Stimulated activated memory B cell treated with anti-CD40 and anti-IgM and Interleukin-4, amounts not matched to agents 10 μg/mL and 1 μg/mL and 100 μg/mL, for 72 hours (primary cell): ENCODE measurements around the gene PITX1.

Experiments used
- ATAC-seq: fragments of 150-1000 bp; cut with Tn5 transposase; 2 replicates; pipeline ENCODE4 v1.10.0; 2021
- H3K27ac Mint-ChIP-seq: one replicate; pipeline ENCODE4 v1.8.0; 2022; ENCODE audit warnings: mild to moderate bottlenecking, mixed read lengths
- H3K27me3 Mint-ChIP-seq: one replicate; pipeline ENCODE4 v1.8.0; 2022; ENCODE audit warnings: mixed read lengths
- H3K36me3 Mint-ChIP-seq: one replicate; pipeline ENCODE4 v1.8.0; 2022; ENCODE audit warnings: mixed read lengths
- H3K4me1 Mint-ChIP-seq: one replicate; pipeline ENCODE4 v1.8.0; 2022; ENCODE audit warnings: mixed read lengths
- H3K4me3 Mint-ChIP-seq: one replicate; pipeline ENCODE4 v1.8.0; 2022; ENCODE audit warnings: mild to moderate bottlenecking, moderate library complexity, mixed read lengths
- H3K9me3 Mint-ChIP-seq: one replicate; pipeline ENCODE4 v1.8.0; 2022; ENCODE audit warnings: mixed read lengths

Gene PITX1

GRCh38 chr5:135015942-135016341, 18.1 kb downstream of the PITX1 start:
- Mint-ChIP-seq H3K27me3 (no peaks in the 10 kb centered on the region), H3K4me3 (no peak overlapping the region), H3K4me1 (no peaks in the 10 kb centered on the region), H3K36me3 (peaks cover 5% of the 10 kb centered on the region), H3K27ac (no peak overlapping the region), H3K9me3 (no peaks in the 10 kb centered on the region)
- ATAC-seq = no peak

DNA sequence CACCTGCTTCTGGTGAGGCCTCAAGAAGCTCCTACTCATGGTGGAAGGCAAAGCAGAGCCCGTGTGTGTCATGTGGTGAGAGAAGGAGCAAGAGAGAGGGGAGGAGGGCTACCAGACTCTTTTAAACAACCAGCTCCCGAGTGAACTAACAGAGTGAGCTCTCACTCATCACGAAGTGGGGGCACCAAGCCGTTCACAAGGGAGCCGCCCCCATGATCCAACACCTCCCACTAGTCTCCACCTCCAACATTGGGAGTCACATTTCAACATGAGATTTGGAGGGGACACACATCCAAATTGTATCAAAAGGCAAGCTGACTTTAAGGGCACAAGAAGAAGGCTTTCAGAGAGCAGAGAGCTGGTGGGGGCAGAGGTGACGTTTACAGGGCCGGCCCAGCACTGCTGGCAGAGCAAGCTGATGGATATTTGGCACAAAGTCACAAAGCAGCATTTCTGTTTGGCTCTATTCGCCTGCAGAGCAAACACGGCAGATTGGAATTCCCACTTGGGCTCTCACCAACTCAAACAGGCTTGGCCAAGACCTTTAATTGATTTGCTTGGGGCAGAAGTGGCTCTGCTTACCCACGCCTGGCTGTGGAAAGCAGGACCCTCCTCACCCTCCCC, 20.0 kb downstream of the PITX1 start:
- Mint-ChIP-seq H3K36me3 (peaks cover 14% of the 10 kb centered on the region), H3K27ac (no peak overlapping the region), H3K4me1 (no peaks in the 10 kb centered on the region), H3K4me3 (no peak overlapping the region), H3K27me3 (no peaks in the 10 kb centered on the region), H3K9me3 (no peaks in the 10 kb centered on the region)
- ATAC-seq = no peak

DNA sequence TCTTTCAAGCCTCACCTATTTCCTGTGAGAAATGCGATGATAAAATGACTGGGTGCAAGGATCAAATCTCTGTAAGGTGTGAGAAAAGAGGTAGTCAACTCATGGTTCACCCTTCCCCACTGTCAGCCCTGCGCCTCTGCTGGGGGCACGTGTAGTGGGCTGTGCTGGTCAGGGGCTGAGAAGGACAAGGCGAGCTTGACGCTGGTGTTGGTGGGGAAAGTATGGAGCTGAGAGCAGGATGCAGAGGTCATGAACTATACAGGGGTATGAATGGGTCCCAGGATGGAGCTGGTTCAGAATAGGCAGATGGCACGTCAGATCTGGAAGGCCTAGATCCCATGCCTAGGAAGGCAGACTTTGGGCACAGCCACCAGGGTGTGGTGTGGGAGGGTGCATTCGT, 20.6 kb downstream of the PITX1 start:
- Mint-ChIP-seq H3K4me3 (no peak overlapping the region), H3K4me1 (no peaks in the 10 kb centered on the region), H3K9me3 (no peaks in the 10 kb centered on the region), H3K36me3 (peaks cover 16% of the 10 kb centered on the region), H3K27ac (no peak overlapping the region), H3K27me3 (no peaks in the 10 kb centered on the region)
- ATAC-seq = no peak

DNA sequence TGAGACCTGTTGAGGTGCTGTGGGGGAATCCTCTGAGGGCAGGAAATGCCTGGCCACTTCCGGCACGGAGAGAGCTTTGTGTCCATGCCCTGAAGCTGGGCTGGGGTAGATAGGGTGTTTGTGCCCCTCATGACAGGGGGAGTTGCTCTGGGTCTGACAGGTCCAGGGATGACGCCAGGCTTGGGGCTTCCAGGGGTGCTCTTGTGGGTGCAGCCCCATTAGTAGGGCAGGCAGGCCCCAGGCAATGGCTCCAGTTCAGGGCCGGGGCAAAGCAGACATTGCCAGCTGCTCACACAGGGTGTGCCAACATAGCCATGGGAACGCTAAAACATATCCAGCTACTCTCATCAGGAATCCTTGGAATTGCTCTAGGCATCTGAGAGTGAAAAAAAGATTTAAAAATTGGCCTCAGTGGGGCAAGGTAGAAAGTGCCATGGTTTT, 21.1 kb downstream of the PITX1 start:
- Mint-ChIP-seq H3K36me3 (peaks cover 16% of the 10 kb centered on the region), H3K27me3 (no peaks in the 10 kb centered on the region), H3K4me1 (no peaks in the 10 kb centered on the region), H3K9me3 (no peaks in the 10 kb centered on the region), H3K27ac (no peak overlapping the region), H3K4me3 (no peak overlapping the region)
- ATAC-seq = no peak

DNA sequence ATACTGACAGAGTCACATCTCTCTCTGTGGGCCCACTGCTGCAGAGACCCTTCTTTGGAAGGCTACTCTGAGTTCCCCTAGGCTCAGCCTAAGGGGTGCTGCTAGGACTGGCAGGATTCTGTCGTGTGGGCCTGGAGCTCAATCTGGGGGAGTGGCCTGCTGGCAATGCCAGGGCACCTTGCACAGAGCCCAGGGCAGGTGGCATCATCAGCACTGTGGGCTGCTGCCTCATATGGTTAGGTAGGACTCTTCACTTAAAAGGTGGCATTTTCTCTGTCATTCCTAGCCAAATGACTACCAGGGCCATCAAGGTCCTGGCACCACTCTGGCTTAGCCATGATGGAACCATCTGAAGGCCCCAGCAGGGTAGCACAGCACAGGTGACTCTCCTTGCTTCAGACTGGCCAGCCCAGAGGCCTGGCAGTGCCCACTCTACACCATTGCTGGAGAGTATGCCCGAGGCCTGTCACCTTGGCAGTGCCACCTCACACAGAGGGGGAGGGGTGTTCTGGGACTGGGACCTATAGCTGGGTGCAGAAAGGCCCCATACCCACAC, 21.9 kb downstream of the PITX1 start:
- H3K4me1 Mint-ChIP-seq = no peaks in the 10 kb centered on the region
- H3K9me3 Mint-ChIP-seq = no peaks in the 10 kb centered on the region
- peaks cover 16% of the 10 kb centered on the region for H3K36me3 Mint-ChIP-seq
- no peak overlapping the region for H3K4me3 Mint-ChIP-seq
- H3K27ac Mint-ChIP-seq = no peak overlapping the region
- H3K27me3 Mint-ChIP-seq = no peaks in the 10 kb centered on the region
- no peak for ATAC-seq

GRCh38 chr5:135011355-135012032, 22.5 kb downstream of the PITX1 start:
- H3K27me3 Mint-ChIP-seq = no peaks in the 10 kb centered on the region
- H3K4me3 Mint-ChIP-seq = no peak overlapping the region
- no peaks in the 10 kb centered on the region for H3K4me1 Mint-ChIP-seq
- H3K36me3 Mint-ChIP-seq = peaks cover 16% of the 10 kb centered on the region
- ATAC-seq = no peak
- no peak overlapping the region for H3K27ac Mint-ChIP-seq
- H3K9me3 Mint-ChIP-seq = no peaks in the 10 kb centered on the region

DNA sequence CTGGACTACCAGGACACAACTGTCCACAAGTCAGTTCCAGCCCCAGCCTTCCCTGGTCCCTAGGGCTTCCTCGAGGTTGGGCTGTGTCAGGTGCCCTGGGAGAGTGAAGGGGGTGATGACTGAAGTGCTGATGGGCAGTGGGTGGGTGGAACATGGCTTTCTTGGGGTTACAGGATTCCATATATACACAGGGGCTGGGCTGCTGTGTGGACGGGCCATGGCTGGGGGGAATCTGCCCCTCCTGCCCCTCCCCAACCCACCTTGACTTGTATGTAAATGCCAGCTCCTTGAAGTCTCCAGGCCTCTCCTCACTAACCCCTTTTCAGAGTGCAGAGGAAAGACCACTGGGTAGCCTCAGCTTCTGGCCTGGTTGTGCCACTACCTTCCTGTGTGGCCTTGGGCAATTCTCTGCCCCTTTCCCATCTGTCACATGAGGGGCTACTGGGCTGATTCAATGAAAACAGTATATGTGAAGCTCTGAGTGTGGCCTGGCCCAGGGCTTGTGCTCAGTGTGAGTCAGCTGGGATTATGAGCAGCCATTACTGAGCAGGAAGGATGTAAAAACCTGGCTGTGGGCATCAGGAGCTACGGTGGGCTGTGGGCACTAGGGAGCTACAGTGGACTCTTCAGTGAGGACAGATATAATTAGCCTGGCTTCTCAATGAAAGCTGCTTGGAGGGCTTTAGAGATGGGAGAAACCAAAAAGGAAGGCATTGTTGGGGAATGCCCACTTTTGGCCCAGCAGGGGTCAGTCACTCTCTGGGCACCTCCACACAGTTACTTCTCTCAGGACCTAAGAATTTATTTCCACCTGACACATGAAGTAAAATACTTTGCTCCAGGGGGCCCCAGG, 23.3 kb downstream of the PITX1 start:
- no peak overlapping the region for H3K27ac Mint-ChIP-seq
- no peak for ATAC-seq
- H3K36me3 Mint-ChIP-seq = peaks cover 16% of the 10 kb centered on the region
- no peak overlapping the region for H3K4me3 Mint-ChIP-seq
- no peaks in the 10 kb centered on the region for H3K27me3 Mint-ChIP-seq
- H3K9me3 Mint-ChIP-seq = no peaks in the 10 kb centered on the region
- no peaks in the 10 kb centered on the region for H3K4me1 Mint-ChIP-seq

- Mint-ChIP-seq H3K36me3 (peaks cover 16% of the 10 kb centered on the region), H3K4me1 (no peaks in the 10 kb centered on the region), H3K27ac (no peak overlapping the region), H3K9me3 (no peaks in the 10 kb centered on the region), H3K27me3 (peaks cover 2% of the 10 kb centered on the region), H3K4me3 (no peak overlapping the region)
- ATAC-seq = no peak
These were observed 24.1 kb downstream of the PITX1 start for GRCh38 chr5:135009736-135010501.

GRCh38 chr5:135008981-135009735, 24.9 kb downstream of the PITX1 start:
- H3K27me3 Mint-ChIP-seq = peaks cover 9% of the 10 kb centered on the region
- H3K36me3 Mint-ChIP-seq = peaks cover 16% of the 10 kb centered on the region
- no peak overlapping the region for H3K4me3 Mint-ChIP-seq
- no peak overlapping the region for H3K27ac Mint-ChIP-seq
- no peaks in the 10 kb centered on the region for H3K9me3 Mint-ChIP-seq
- no peaks in the 10 kb centered on the region for H3K4me1 Mint-ChIP-seq
- ATAC-seq = no peak

- no peak overlapping the region for H3K27ac Mint-ChIP-seq
- H3K36me3 Mint-ChIP-seq = peaks cover 14% of the 10 kb centered on the region
- no peaks in the 10 kb centered on the region for H3K4me1 Mint-ChIP-seq
- no peaks in the 10 kb centered on the region for H3K9me3 Mint-ChIP-seq
- H3K4me3 Mint-ChIP-seq = no peak overlapping the region
- H3K27me3 Mint-ChIP-seq = peaks cover 12% of the 10 kb centered on the region
- ATAC-seq = no peak
These were observed 25.5 kb downstream of the PITX1 start for GRCh38 chr5:135008556-135008955.

- Mint-ChIP-seq H3K36me3 (peaks cover 11% of the 10 kb centered on the region), H3K4me3 (no peak overlapping the region), H3K27me3 (peaks cover 12% of the 10 kb centered on the region), H3K4me1 (no peaks in the 10 kb centered on the region), H3K9me3 (no peaks in the 10 kb centered on the region), H3K27ac (no peak overlapping the region)
- ATAC-seq = no peak
These were observed 26.2 kb downstream of the PITX1 start for GRCh38 chr5:135007749-135008363.

GRCh38 chr5:135007305-135007704, 26.7 kb downstream of the PITX1 start:
- Mint-ChIP-seq H3K27ac (no peak overlapping the region), H3K4me1 (no peaks in the 10 kb centered on the region), H3K27me3 (peaks cover 12% of the 10 kb centered on the region), H3K4me3 (no peak overlapping the region), H3K9me3 (peaks cover 3% of the 10 kb centered on the region), H3K36me3 (peaks cover 16% of the 10 kb centered on the region)
- ATAC-seq = no peak

DNA sequence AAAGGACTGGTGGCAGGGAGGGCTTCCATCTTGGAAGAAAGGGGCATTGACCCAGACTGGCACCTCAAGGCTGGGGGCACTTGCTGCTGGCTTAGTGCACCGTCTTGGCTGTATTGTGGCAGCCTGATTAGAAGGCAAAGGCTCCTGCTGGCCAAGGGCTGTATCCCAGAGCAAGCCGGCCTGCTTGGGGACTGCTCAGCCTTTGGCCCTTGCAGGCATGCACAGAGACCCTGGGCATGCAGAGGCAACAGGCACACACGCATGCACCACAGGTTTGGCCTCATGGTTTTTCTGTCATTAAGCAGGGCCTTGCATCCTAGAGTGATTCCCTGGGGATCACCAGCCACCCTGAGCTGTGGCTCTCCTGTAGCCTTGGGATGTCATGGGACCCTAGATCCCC, 29.0 kb downstream of the PITX1 start:
- peaks cover 14% of the 10 kb centered on the region for H3K36me3 Mint-ChIP-seq
- peaks cover 12% of the 10 kb centered on the region for H3K27me3 Mint-ChIP-seq
- no peak for ATAC-seq

GRCh38 chr5:135004376-135004775, 29.7 kb downstream of the PITX1 start:
- H3K27me3 Mint-ChIP-seq = peaks cover 12% of the 10 kb centered on the region
- no peak for ATAC-seq
- peaks cover 4% of the 10 kb centered on the region for H3K9me3 Mint-ChIP-seq
- H3K36me3 Mint-ChIP-seq = peaks cover 11% of the 10 kb centered on the region
- no peaks in the 10 kb centered on the region for H3K4me1 Mint-ChIP-seq
- no peak overlapping the region for H3K4me3 Mint-ChIP-seq
- H3K27ac Mint-ChIP-seq = no peak overlapping the region

More for the DNA sequence above, 29.0 kb downstream of the PITX1 start:
- Mint-ChIP-seq H3K4me3 (no peak overlapping the region), H3K9me3 (peaks cover 4% of the 10 kb centered on the region), H3K4me1 (no peaks in the 10 kb centered on the region), H3K27ac (no peak overlapping the region)
